HG02885 (cell line): Measurements from ENCODE around the gene KCNQ4.
A peak's percentile ranks its signal among the peaks of the same experiment; 100 is the strongest.

ENCODE experiments used
- ATAC-seq: cut with Tn5 transposase; IDR thresholded peaks from one replicate; pipeline ENCODE4 v1.9.1; 2021; ENCODE audit warnings: mild to moderate bottlenecking; ENCODE audit not compliant: unreplicated experiment, poor library complexity

The KCNQ4 gene

DNA sequence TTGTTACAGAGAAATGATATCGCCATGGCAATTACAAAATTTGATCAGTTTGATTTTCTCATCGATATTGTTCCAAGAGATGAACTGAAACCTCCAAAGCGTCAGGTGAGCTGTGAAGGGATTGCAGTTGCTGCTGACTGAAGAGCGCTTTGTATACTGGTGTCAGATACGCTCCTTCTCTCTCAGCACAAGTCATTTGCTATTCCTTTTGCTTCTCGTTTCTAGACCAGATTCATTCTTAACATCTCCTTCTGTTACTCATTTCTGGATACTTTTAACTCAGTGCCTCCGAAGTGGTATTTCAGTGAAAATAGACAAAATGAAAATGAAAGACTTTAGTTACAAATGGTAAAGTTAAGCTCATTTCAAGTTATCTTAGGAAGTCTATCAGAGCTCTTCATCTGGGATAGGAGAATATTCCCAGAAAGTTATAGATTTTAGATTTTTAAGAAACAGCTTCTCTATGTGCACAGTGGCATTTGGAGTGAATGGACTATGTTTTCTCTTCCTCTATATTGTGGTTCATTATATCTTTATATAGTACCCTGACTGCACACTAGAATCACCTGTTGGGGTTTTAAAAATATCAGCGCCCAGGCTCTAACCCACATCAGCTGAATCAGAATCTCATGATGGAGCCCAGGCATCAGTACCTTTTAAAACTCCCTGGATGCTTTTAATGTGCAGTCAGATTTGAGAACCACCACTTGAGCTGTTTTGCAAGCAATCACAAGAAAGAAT is 30.3 kb upstream of the KCNQ4 start:
- peak; percentile 59 for ATAC-seq

DNA sequence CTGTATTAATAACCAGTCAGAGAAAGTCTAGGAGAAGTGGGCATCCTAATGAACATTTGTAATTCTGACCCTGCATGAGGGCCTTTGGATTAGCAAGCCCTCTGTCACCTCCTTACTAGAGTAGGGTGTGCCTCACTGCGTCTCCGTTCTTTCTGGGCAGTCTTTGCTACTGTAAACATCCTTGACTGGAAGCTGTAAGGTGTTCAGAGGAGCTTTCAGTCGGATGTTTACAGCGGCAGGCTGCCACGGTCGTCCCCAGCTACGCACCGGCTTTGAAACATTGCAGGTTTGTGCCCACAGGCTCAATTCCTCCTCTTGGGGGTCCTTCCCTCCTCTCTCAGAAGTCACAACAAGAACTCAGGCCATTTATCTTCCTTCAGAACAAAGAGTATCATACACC is 29.4 kb upstream of the KCNQ4 start:
- no peak for ATAC-seq

GRCh38 chr1:40755067-40755466 is 28.5 kb upstream of the KCNQ4 start:
- no peak for ATAC-seq

DNA sequence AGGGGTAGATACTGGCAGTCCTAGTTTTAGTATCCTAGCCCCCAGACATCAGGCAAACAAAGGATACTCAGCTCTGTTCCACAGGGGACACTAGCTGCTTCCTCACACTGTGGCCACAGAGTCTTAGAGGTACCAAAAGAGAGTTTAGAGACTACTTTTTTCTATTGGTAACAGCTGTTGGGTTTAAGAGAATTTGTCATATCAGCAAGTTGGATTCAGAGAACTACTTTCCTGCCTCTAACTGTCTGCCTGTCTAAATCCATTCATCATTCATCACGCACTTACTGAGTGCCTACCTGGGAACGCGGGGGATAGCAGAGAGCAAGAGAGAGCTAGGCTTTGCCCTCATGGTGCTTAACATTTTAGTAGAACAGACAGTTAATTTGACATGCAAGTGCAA is 27.1 kb upstream of the KCNQ4 start:
- no peak for ATAC-seq

DNA sequence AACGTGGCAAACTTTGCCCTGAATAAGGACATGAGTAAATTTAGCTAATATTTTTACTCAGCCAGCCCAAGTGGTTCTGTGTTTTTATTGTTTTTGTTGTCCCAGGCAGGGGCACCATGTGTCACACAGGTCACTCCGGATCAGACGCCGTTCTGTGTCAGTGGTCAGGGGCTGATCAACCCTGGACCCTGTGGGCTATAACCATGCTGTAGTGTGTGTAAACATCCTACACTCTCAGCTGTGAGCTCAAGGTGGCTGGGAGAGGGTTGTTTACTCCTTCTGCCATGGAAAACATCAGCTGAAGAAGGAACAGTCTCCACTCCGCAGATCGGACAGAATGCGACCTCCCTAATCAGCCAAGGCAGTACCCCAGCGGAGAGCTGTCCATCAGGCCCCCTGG is 26.5 kb upstream of the KCNQ4 start:
- ATAC-seq = no peak

DNA sequence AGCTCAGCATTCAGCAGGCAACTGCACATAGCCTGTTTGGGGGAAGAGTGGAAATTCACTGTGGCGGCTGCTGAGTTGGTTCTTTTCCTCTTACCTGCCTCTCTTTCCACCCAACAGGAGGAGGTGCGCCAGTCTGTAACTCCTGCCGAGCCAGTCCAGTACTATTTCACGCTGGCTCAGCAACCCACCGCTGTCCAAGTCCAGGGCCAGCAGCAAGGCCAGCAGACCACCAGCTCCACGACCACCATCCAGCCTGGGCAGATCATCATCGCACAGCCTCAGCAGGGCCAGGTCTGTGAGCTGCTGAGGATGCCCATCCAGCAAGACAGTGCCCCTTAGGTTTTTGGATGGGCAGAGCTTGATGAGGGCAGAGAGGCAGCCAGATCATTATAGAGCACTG is 25.6 kb upstream of the KCNQ4 start:
- ATAC-seq = no peak

DNA sequence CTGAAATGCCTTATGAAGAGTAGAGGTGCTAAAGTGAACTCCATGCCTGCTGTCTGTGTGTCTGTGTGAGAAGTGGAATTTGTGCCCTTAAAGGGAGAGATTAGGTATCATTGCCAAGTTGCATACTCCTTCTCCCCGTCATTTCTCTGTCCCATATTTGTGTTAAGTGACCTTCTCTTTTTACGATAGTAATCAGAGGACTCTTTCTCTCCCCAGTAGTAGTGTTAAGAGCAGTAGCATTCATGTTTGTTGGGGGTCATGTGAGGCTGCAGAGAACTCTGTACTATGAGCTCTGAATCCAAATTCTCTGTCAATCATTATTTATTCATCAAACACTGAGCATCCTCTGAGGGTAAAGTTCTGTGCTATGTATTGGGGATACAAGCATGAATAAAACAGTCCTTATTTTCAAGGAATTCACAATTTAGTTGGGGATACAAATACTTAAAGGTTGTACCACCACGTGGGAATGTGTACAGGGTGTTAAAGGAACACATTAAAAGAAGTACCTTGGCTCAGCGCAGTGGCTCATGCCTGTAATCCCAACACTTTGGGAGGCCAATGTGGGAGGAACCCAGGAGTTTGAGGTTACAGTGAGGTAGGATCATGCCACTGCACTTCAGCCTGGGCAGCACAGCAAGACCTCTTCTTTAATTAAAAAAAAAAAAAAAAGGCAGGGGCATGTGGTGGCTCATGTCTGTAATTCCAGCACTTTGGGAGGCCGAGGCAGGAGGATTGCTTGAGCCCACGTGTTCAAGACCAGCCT is 24.8 kb upstream of the KCNQ4 start:
- ATAC-seq = no peak

GRCh38 chr1:40760984-40761383 is 22.6 kb upstream of the KCNQ4 start:
- ATAC-seq = no peak

DNA sequence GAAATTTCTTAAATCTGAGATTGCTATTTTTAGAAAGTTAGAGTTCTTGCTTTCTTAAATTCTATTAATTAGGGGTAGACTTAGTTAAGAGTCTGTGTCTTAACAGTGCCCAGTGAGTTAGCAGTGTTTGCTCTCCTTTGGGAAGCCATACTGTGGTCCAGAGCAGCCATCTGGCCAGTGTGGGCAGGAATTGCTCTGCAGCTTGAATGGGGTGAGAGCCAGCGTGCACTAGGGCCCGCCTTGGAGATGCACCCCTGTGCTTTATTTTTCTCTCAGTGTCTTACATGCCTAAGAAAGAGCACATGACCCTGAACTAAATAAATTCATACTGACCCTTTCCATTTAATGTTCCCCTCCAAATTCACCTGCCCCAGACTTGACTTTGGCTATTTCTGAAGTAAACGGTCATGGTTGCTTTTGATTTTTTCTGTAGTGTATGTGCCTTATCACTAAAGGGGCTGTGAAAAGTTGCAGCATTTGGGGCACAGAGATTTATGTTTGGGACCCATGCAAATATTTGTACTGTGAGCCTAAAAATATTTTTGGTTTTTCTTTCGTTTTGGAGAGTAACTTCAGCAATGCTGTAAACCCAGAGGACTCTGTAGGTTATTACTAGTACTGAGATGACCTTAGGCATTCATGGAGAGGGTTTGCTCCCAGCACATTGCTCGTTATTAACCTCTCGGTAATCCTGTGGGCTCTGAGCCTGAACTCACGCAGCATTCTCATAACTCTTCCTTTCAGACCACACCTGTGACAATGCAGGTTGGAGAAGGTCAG is 21.3 kb upstream of the KCNQ4 start:
- ATAC-seq = peak; percentile 51

DNA sequence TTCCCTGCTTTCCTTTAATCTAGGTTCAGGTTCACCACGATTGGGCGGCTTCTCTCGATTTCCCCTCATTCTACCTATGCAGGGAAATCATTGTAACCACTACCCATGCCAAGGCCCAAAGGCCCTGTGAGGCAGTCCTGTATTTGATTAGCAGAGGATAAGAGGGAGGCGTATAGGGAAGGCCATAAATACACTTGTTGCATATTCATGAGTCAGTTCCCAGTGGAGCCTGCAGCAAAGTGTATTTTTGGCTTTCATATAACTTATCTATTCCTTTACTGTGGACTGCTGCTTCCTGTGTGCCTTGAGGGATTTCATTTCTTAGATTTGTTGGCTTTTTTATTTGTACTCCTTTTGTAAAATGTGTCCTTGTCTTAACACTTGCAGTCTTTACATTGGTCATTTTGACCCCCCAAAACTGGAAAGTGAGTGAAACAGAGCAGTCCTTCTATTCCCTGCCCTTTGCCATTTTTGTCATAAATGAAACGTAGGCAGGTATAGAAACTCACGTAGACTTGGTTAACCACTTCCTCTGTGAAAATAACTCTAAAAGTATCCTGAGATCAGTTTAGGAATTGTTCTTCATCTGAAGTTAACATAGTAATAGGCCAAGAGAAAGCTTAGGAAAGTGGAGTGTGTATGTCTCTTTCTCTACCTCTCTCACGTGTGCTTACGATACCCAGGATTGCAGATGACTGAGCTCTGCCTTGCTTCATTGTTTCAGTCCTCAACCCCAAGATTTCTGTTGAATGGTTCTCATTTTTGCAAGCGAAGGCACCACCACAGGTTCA is 19.6 kb upstream of the KCNQ4 start:
- peak; percentile 48 for ATAC-seq

GRCh38 chr1:40764981-40765380 is 18.6 kb upstream of the KCNQ4 start:
- no peak for ATAC-seq

DNA sequence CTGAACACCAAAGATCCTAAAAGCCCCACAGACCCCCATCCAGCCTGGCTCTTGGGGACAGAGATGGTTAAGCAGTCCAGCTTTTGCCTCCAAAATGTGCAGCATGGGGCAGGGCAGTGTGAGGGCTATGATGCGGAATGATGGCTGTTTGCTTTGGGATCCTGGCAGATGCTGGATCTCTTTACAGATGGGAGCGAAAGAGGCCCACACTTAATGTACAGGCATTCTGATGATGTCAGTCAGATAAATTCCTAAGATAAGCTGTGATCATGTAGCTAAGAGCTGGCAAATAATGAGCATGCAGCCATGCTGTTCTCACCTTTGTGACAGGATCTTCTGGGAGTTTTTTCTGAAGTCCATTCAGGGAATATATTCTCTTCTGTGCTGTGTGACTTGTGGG is 17.6 kb upstream of the KCNQ4 start:
- no peak for ATAC-seq

GRCh38 chr1:40766560-40766959 is 17.0 kb upstream of the KCNQ4 start:
- no peak for ATAC-seq

DNA sequence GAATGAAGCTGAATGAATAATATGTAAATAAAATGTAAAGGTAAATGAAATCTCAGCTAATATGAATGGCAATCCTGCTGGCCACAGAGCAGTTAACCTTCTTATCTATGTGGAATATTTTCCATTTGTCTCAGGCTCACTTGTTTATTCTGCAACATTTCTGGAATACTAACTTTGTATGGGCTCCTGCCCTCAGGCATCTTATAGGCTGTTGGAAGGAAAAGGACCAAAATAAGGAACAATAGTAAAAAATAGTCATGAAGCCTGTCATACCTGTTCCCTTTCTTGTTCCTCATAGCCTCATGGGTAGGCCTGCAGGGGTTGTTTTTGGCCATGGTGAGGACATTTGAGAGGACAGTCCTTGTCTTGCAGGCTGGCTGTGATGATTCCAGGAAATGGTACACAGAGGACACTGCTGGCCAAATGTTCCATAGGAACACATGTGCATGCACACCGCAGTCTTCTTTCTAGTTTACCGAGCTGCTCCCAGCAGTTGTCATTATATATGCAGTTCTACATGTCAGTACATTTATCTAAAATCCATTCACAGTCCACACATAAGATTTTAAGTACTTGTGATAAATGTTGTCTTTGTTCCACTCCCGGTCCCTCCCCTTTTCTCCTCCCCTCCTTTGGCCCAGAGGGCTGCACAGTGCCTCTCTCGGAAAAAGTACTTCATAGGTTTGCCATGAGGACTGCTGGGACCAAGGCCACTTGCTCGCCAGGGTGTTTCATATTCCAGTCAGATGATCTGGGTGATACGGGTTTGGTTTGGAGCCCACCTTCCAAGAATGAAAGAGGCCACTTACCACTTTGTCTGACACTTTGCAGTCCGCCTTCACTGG is 15.2 kb upstream of the KCNQ4 start:
- ATAC-seq = no peak

DNA sequence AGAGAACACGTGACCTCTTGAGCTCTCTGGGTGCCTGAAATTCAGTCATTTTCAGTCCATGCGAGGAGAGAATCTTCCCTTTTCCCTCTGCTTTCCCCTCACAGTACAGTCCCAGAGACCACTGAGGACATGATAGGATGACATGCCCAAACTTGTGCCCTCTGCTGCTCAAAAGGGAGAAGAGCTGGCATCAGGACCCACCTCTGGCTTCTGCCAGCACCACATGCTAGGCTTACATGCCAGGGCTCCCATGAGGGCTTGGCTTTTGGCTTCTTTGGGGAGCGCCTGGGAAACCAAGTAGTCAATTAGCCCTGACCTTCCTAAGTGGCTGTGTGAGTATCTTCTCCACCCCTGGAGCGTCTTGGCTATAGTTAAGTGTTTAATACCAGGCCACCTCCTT is 13.8 kb upstream of the KCNQ4 start:
- no peak for ATAC-seq

DNA sequence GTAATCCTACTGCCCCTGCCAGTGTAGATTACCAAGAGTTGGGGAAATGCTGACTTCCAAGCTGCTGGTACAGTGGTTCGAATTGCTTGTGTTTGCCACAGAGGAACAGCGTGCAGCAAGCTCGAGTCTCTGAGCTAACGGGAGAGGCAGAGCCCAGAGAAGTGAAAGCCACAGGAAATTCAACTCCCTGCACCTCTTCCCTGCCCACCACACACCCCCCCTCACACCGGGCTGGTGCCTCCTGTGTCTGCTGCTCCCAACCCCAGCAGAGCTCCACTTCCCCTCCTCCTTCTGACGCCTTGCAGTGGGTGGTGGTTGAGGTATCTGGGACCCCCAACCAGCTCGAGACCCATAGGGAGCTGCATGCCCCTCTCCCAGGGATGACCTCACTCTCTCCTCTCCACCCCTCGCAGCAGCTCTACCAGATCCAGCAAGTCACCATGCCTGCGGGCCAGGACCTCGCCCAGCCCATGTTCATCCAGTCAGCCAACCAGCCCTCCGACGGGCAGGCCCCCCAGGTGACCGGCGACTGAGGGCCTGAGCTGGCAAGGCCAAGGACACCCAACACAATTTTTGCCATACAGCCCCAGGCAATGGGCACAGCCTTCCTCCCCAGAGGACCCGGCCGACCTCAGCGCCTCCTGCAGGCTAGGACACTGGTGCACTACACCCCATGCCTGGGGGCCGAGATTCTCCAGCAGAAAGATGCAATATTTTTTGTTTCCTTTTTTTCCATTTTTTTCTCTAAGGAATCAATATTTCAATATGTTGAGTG is 13.1 kb upstream of the KCNQ4 start:
- ATAC-seq = no peak

- ATAC-seq = no peak
These were observed 11.2 kb upstream of the KCNQ4 start for GRCh38 chr1:40772146-40772955.

- ATAC-seq = no peak
These were observed 9.8 kb upstream of the KCNQ4 start for GRCh38 chr1:40773748-40774265.
